SH-SY5Y (cell line): ENCODE results near the gene KRTAP2-4.
"Not testable (repeated sequence)": the region's sequence is repeated elsewhere in the genome, so short reads cannot be mapped to it uniquely, and the experiment has no call there.

Experiments used
- GATA2 ChIP-seq: IDR thresholded peaks from 2 replicates; pipeline ENCODE4 v1.6.1; 2011; ENCODE audit warnings: mild to moderate bottlenecking, low read depth, low read length
- GATA3 ChIP-seq: IDR thresholded peaks from 2 replicates; pipeline ENCODE4 v1.6.1; 2011; ENCODE audit warnings: low read depth, mild to moderate bottlenecking, low read length, moderate library complexity

GRCh38 chr17:41055130-41055529 is 10.5 kb downstream of the KRTAP2-4 start, which contains the start of gene KRTAP2-2:
- TF ChIP-seq GATA2, GATA3: not testable (repeated sequence)
